IPS-20b (cell line): ENCODE data around the gene CD302.
"Not testable (repeated sequence)": the region's sequence is repeated elsewhere in the genome, so short reads cannot be mapped to it uniquely, and the experiment has no call there.

Source experiments
- H3K27ac ChIP-seq: one replicate; pipeline ENCODE4 v1.5.1; 2013; ENCODE audit warnings: low read length
- H3K27me3 ChIP-seq: 2 replicates; pipeline ENCODE4 v1.6.1; 2013; ENCODE audit warnings: mild to moderate bottlenecking, low read length, inconsistent platforms; ENCODE audit not compliant: insufficient read depth
- H3K36me3 ChIP-seq: 2 replicates; pipeline ENCODE4 v1.6.1; 2013; ENCODE audit warnings: low read depth, mild to moderate bottlenecking, inconsistent platforms, low read length, moderate library complexity; ENCODE audit not compliant: insufficient read depth
- H3K4me1 ChIP-seq: 2 replicates; pipeline ENCODE4 v1.6.1; 2013; ENCODE audit warnings: mild to moderate bottlenecking, control low read depth, inconsistent platforms, low read length, moderate library complexity; ENCODE audit not compliant: insufficient read depth
- H3K4me3 ChIP-seq: 2 replicates; pipeline ENCODE4 v1.5.1; 2013; ENCODE audit warnings: mild to moderate bottlenecking, low read length, inconsistent platforms
- H3K9ac ChIP-seq: 2 replicates; pipeline ENCODE4 v1.6.1; 2013; ENCODE audit warnings: low read depth, mild to moderate bottlenecking, inconsistent platforms, low read length, moderate library complexity
- H3K9me3 ChIP-seq: 2 replicates; pipeline ENCODE4 v1.6.1; 2013; ENCODE audit warnings: mild to moderate bottlenecking, low read depth, low read length, inconsistent platforms; ENCODE audit not compliant: insufficient read depth

CD302 gene

GRCh38 chr2:159773426-159773825, 24.6 kb downstream of the CD302 start:
- Histone ChIP-seq H3K9ac (no peak overlapping the region), H3K27me3 (no peaks in the 10 kb centered on the region), H3K27ac (no peak overlapping the region), H3K4me3 (no peak overlapping the region), H3K4me1 (no peaks in the 10 kb centered on the region), H3K9me3 (no peaks in the 10 kb centered on the region), H3K36me3 (peaks cover 25% of the 10 kb centered on the region)

GRCh38 chr2:159769147-159769546, 28.9 kb downstream of the CD302 start:
- H3K36me3 ChIP-seq: peaks cover 66% of the 10 kb centered on the region
- no peaks in the 10 kb centered on the region for H3K4me1 ChIP-seq
- no peak overlapping the region for H3K4me3 ChIP-seq
- H3K27ac ChIP-seq: no peak overlapping the region
- H3K9ac ChIP-seq: no peak overlapping the region
- H3K9me3 ChIP-seq: no peaks in the 10 kb centered on the region
- H3K27me3 ChIP-seq: no peaks in the 10 kb centered on the region

GRCh38 chr2:159762075-159762474, 35.9 kb downstream of the CD302 start:
- Histone ChIP-seq H3K9me3 (no peaks in the 10 kb centered on the region), H3K27ac (no peak overlapping the region), H3K27me3 (no peaks in the 10 kb centered on the region), H3K9ac (no peak overlapping the region), H3K36me3 (peaks cover 99% of the 10 kb centered on the region), H3K4me1 (no peaks in the 10 kb centered on the region), H3K4me3 (no peak overlapping the region)

GRCh38 chr2:159760326-159760725, 37.7 kb downstream of the CD302 start:
- no peak overlapping the region for H3K4me3 ChIP-seq
- no peak overlapping the region for H3K27ac ChIP-seq
- H3K27me3 ChIP-seq: no peaks in the 10 kb centered on the region
- peaks cover 98% of the 10 kb centered on the region for H3K36me3 ChIP-seq
- H3K9ac ChIP-seq: no peak overlapping the region
- H3K4me1 ChIP-seq: no peaks in the 10 kb centered on the region
- no peaks in the 10 kb centered on the region for H3K9me3 ChIP-seq

- Histone ChIP-seq H3K4me1 (no peaks in the 10 kb centered on the region), H3K27me3 (no peaks in the 10 kb centered on the region), H3K9ac (no peak overlapping the region), H3K9me3 (no peaks in the 10 kb centered on the region), H3K36me3 (peaks cover 96% of the 10 kb centered on the region), H3K27ac (no peak overlapping the region), H3K4me3 (no peak overlapping the region)
Measured at GRCh38 chr2:159759577-159759976, 38.4 kb downstream of the CD302 start.

GRCh38 chr2:159758686-159759085, 39.3 kb downstream of the CD302 start:
- Histone ChIP-seq H3K4me1 (no peaks in the 10 kb centered on the region), H3K36me3 (peaks cover 96% of the 10 kb centered on the region), H3K27ac (no peak overlapping the region), H3K9me3 (no peaks in the 10 kb centered on the region), H3K9ac (no peak overlapping the region), H3K27me3 (no peaks in the 10 kb centered on the region), H3K4me3 (no peak overlapping the region)

- H3K9ac ChIP-seq: no peak overlapping the region
- H3K4me3 ChIP-seq: no peak overlapping the region
- no peak overlapping the region for H3K27ac ChIP-seq
- no peaks in the 10 kb centered on the region for H3K27me3 ChIP-seq
- H3K4me1 ChIP-seq: no peaks in the 10 kb centered on the region
- no peaks in the 10 kb centered on the region for H3K9me3 ChIP-seq
- peaks cover 94% of the 10 kb centered on the region for H3K36me3 ChIP-seq
Measured at GRCh38 chr2:159758239-159758638, 39.8 kb downstream of the CD302 start.

GRCh38 chr2:159755788-159756187, 42.2 kb downstream of the CD302 start:
- Histone ChIP-seq H3K36me3 (peaks cover 94% of the 10 kb centered on the region), H3K27me3 (no peaks in the 10 kb centered on the region)

GRCh38 chr2:159755014-159755413, 43.0 kb downstream of the CD302 start:
- H3K36me3 ChIP-seq: peaks cover 89% of the 10 kb centered on the region
- no peak overlapping the region for H3K4me3 ChIP-seq
- no peaks in the 10 kb centered on the region for H3K9me3 ChIP-seq
- no peak overlapping the region for H3K9ac ChIP-seq
- no peak overlapping the region for H3K27ac ChIP-seq
- no peaks in the 10 kb centered on the region for H3K4me1 ChIP-seq
- no peaks in the 10 kb centered on the region for H3K27me3 ChIP-seq

More at GRCh38 chr2:159755788-159756187, 42.2 kb downstream of the CD302 start:
- H3K9ac ChIP-seq: no peak overlapping the region
- no peak overlapping the region for H3K27ac ChIP-seq
- H3K4me3 ChIP-seq: no peak overlapping the region
- no peaks in the 10 kb centered on the region for H3K4me1 ChIP-seq
- no peaks in the 10 kb centered on the region for H3K9me3 ChIP-seq

- Histone ChIP-seq H3K9me3 (no peaks in the 10 kb centered on the region), H3K27ac (no peak overlapping the region), H3K36me3 (peaks cover 88% of the 10 kb centered on the region), H3K27me3 (no peaks in the 10 kb centered on the region), H3K9ac (no peak overlapping the region), H3K4me1 (no peaks in the 10 kb centered on the region), H3K4me3 (no peak overlapping the region)
Measured at GRCh38 chr2:159753797-159754196, 44.2 kb downstream of the CD302 start.

GRCh38 chr2:159750873-159751272, 47.1 kb downstream of the CD302 start:
- peaks cover 89% of the 10 kb centered on the region for H3K36me3 ChIP-seq
- H3K27me3 ChIP-seq: no peaks in the 10 kb centered on the region
- H3K9me3 ChIP-seq: no peaks in the 10 kb centered on the region
- no peak overlapping the region for H3K27ac ChIP-seq
- no peaks in the 10 kb centered on the region for H3K4me1 ChIP-seq
- no peak overlapping the region for H3K4me3 ChIP-seq
- no peak overlapping the region for H3K9ac ChIP-seq

GRCh38 chr2:159748089-159748488, 49.9 kb downstream of the CD302 start:
- H3K4me1 ChIP-seq: no peaks in the 10 kb centered on the region
- peaks cover 89% of the 10 kb centered on the region for H3K36me3 ChIP-seq
- H3K4me3 ChIP-seq: no peak overlapping the region
- no peaks in the 10 kb centered on the region for H3K9me3 ChIP-seq
- no peak overlapping the region for H3K27ac ChIP-seq
- H3K27me3 ChIP-seq: no peaks in the 10 kb centered on the region
- no peak overlapping the region for H3K9ac ChIP-seq

- H3K4me3 ChIP-seq, H3K9me3 ChIP-seq, H3K27me3 ChIP-seq, H3K27ac ChIP-seq, H3K9ac ChIP-seq, H3K4me1 ChIP-seq: not testable (repeated sequence)
- peaks cover 89% of the 10 kb centered on the region for H3K36me3 ChIP-seq
Measured at GRCh38 chr2:159745237-159745636, 52.8 kb downstream of the CD302 start.
